ENCODE results near the gene OR2G2. TPM values are rescaled to one million over a fixed set of nuclear protein-coding genes. Genes with fewer than 3 reads are reported as not detected.

Gene OR2G2, protein sequence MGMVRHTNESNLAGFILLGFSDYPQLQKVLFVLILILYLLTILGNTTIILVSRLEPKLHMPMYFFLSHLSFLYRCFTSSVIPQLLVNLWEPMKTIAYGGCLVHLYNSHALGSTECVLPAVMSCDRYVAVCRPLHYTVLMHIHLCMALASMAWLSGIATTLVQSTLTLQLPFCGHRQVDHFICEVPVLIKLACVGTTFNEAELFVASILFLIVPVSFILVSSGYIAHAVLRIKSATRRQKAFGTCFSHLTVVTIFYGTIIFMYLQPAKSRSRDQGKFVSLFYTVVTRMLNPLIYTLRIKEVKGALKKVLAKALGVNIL
- not detected for total RNA-seq

DNA sequence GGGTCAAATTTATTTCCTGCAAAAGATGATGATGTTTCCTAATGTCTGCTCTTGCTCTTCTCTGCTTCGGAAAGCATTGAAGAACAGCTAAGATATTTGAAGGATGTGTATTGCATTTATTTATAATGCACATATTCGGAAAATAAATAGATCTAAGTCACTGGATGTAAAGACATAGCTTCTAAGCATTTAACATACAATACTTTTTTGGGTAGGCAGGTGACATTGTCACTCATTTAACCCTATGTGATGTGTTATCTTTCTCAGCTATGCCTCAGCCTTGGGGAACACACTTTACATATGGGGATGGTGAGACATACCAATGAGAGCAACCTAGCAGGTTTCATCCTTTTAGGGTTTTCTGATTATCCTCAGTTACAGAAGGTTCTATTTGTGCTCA lies at the start of gene OR2G2:
TSS of gene OR2G2 (plus strand) at position 301 of the 400 bp plus-strand sequence. CDS start at position 301, 0 bp downstream.
- Mint-ChIP-seq H3K4me3 (no peak within 1 kb of the TSS), H3K9me3 (peaks cover 5% of the 10 kb centered on the region)

DNA sequence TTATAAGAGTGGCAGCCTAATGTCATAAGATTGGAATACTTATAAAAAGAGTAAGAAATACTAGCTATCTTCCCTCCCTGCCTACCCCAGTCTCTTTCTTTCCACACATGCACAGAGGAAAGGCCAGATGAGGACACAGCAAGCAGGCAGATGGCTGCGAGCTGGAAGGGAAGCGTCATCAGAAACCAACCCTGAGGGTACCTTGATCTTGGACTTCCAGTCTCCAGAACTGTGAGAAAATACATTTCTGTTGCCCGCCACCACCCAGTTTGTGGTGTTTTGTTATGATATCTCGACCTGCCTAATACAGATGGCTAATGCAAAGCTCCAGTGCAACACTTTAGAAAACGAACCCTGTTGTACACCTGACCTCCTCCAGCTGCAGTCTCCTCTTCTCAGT lies 49.6 kb upstream of the OR2G2 start:
- no peak for ATAC-seq
- Mint-ChIP-seq H3K9me3 (no peaks in the 10 kb centered on the region), H3K4me1 (ENCODE audit: low read depth) (no peaks in the 10 kb centered on the region), H3K36me3 (ENCODE audit: insufficient read depth) (no peaks in the 10 kb centered on the region), H3K27me3 (ENCODE audit: low read depth) (peaks cover 3% of the 10 kb centered on the region), H3K4me3 (no peak overlapping the region)
- no peak for DNase-seq

More for the DNA sequence above, at the start of gene OR2G2:
- no peaks in the 10 kb centered on the region for H3K4me1 Mint-ChIP-seq (ENCODE audit: low read depth)
- DNase-seq: no peak
- no peaks in the 10 kb centered on the region for H3K36me3 Mint-ChIP-seq (ENCODE audit: insufficient read depth)
- no peak for ATAC-seq
- no peaks in the 10 kb centered on the region for H3K27me3 Mint-ChIP-seq (ENCODE audit: low read depth)

DNA sequence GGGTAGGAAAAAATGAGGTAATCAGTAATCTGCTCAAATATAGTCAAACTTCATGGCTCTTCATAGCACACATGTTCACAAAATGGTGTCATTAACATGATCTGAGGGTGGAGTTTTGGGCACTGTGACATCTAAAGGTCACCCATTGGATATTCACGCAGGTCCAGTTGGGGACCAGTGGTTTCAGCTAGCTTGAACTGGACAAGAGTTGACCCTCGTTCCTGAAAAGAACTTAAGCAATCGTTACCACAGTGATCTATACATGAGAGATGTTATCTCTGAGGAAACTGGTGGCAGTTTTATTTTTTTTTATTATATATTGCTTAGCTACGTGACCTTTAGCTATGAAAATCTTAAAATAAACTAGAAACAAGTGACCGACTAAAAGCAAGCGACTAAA lies 48.9 kb upstream of the OR2G2 start:
- peaks cover 3% of the 10 kb centered on the region for H3K27me3 Mint-ChIP-seq (ENCODE audit: low read depth)
- H3K9me3 Mint-ChIP-seq: no peaks in the 10 kb centered on the region
- no peak for ATAC-seq
- no peak for DNase-seq
- no peaks in the 10 kb centered on the region for H3K4me1 Mint-ChIP-seq (ENCODE audit: low read depth)
- H3K4me3 Mint-ChIP-seq: no peak overlapping the region
- no peaks in the 10 kb centered on the region for H3K36me3 Mint-ChIP-seq (ENCODE audit: insufficient read depth)

DNA sequence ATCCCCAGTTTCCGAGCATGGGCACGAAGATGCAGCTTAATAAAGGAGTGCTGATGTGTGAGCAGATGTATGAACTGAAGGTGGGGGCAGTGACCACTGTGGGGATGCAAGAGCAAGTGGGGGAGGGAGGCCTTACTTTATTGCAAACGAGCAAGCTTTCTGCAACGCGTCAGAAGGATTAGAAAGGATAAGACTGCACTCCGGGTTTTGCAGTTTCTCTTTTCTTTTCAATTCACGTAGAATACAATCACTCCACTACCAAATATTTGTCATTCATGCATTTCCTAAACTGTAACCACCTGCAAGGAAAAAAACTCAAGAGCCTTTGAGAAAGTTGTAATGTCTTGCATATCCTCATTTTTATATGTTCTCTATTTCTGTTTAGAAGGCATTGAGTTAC lies 47.6 kb upstream of the OR2G2 start:
- ATAC-seq (no peak), DNase-seq (no peak)
- peaks cover 3% of the 10 kb centered on the region for H3K27me3 Mint-ChIP-seq (ENCODE audit: low read depth)
- no peaks in the 10 kb centered on the region for H3K4me1 Mint-ChIP-seq (ENCODE audit: low read depth)
- no peaks in the 10 kb centered on the region for H3K36me3 Mint-ChIP-seq (ENCODE audit: insufficient read depth)
- H3K4me3 Mint-ChIP-seq: no peak overlapping the region
- no peaks in the 10 kb centered on the region for H3K9me3 Mint-ChIP-seq

DNA sequence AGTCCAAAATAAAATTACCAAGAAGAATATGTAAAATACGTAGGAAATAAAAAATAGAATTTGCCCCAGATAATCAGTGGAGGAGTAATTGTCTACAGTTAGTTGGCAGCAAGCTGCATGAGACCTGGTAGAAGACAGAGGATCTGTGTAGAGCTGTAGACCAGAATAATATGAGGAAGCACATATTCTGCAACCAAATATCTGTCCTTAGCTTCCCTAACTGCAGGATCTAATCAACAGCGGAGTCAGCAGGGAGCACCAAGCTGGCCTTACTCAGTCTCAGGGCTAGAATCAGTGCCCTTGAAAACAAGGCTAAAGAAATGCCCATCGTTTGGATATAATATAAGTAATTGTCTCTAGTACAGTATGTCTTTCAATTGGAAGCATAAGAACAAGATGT lies 45.3 kb upstream of the OR2G2 start:
- no peaks in the 10 kb centered on the region for H3K9me3 Mint-ChIP-seq
- H3K27me3 Mint-ChIP-seq (ENCODE audit: low read depth): peaks cover 8% of the 10 kb centered on the region
- no peak for ATAC-seq
- H3K36me3 Mint-ChIP-seq (ENCODE audit: insufficient read depth): no peaks in the 10 kb centered on the region
- no peaks in the 10 kb centered on the region for H3K4me1 Mint-ChIP-seq (ENCODE audit: low read depth)
- DNase-seq: no peak
- no peak overlapping the region for H3K4me3 Mint-ChIP-seq

DNA sequence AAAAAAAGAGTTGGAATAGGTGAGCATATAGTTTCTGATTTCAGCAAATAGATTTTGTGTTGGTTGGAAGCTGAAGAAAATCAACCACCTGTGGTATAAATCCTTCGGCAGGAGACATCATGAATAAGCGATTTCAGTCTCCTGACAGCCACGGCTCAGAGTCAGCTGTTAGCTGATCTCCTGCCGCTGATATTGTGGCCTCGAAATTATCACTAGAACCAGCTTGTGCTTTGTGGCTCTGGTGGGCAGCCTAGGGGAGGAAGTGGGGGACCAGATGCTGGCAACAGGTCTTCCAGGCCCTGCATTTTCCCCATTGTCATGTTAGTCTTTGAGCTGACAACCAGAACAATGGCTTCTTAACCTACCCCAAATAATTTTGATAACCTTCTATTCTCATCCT lies 40.1 kb upstream of the OR2G2 start:
- no peaks in the 10 kb centered on the region for H3K36me3 Mint-ChIP-seq (ENCODE audit: insufficient read depth)
- no peaks in the 10 kb centered on the region for H3K9me3 Mint-ChIP-seq
- peaks cover 20% of the 10 kb centered on the region for H3K27me3 Mint-ChIP-seq (ENCODE audit: low read depth)
- DNase-seq (no peak), ATAC-seq (no peak)
- H3K4me1 Mint-ChIP-seq (ENCODE audit: low read depth): peaks cover 6% of the 10 kb centered on the region
- no peak overlapping the region for H3K4me3 Mint-ChIP-seq

DNA sequence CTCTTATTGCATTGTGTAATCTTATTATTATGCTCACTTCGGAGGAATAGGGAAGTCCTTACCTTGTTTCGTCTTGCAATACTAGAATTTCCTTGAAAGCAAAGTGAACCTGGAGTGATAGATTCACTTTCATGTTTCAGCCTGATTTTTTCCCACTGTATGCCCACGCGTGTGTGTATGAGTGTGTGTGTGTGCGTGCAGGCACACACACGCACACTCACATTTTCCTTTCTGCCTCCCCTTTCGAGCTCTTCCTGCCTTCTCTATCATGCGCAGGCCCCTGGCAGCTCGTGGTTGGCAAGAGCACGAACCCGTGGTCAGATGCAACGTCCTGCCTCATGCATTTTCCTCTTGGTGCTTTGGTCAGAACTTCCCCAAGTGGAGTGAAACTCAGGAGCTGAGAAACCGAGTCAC lies 39.4 kb upstream of the OR2G2 start, which contains the start of gene GCSAML:
TSS of gene GCSAML (plus strand) at position 366 of the 414 bp plus-strand sequence. CDS start 58 bp downstream, outside the sequence.
- ATAC-seq (no peak), DNase-seq (no peak)
- no peak within 1 kb of the TSS for H3K4me3 Mint-ChIP-seq
- peaks cover 6% of the 10 kb centered on the region for H3K4me1 Mint-ChIP-seq (ENCODE audit: low read depth)
- H3K36me3 Mint-ChIP-seq (ENCODE audit: insufficient read depth): no peaks in the 10 kb centered on the region
- no peaks in the 10 kb centered on the region for H3K9me3 Mint-ChIP-seq
- H3K27me3 Mint-ChIP-seq (ENCODE audit: low read depth): peaks cover 20% of the 10 kb centered on the region

DNA sequence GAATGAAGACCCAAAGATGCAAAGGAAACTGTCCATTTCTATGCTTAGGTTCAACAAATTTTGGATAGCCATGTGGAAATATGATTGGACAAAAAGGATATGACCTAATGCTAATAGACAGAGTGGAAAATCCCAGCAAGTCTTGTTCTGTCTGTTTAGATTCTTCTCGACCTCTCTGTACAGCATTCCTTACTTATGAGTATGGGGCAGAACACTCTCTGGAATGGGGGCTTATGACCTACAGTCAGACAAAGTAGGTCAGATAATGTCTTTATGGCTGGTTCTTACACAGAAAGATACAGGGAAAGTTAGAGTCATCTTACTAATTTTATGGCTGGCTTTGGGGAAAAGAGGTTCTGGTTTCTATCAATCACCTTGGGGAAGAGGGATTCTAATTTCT lies 36.4 kb upstream of the OR2G2 start:
- H3K4me1 Mint-ChIP-seq (ENCODE audit: low read depth): peaks cover 6% of the 10 kb centered on the region
- no peak overlapping the region for H3K4me3 Mint-ChIP-seq
- no peak for ATAC-seq
- peaks cover 15% of the 10 kb centered on the region for H3K27me3 Mint-ChIP-seq (ENCODE audit: low read depth)
- H3K9me3 Mint-ChIP-seq: no peaks in the 10 kb centered on the region
- no peak for DNase-seq
- no peaks in the 10 kb centered on the region for H3K36me3 Mint-ChIP-seq (ENCODE audit: insufficient read depth)

DNA sequence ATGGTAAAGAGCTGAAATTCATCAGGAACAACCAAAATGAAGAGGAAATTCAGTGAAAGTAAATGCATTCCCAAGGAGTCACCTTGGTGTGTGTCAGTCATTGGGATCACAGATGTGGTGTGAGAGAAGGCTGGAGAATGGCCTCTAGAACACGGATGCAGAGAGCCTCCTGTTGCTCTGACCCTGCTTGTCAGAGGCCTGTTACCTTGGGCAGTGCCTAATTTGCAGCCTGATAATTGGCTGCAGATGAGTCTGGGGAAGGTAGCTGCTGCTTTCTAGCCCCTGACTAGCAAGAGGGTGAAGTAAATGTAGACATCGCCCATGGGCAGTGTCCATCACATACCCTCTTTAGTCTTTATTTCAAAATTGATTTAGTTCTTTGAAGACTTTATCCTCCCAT lies 35.9 kb upstream of the OR2G2 start:
- Mint-ChIP-seq H3K36me3 (ENCODE audit: insufficient read depth) (no peaks in the 10 kb centered on the region), H3K4me1 (ENCODE audit: low read depth) (peaks cover 6% of the 10 kb centered on the region), H3K4me3 (no peak overlapping the region), H3K9me3 (no peaks in the 10 kb centered on the region), H3K27me3 (ENCODE audit: low read depth) (peaks cover 15% of the 10 kb centered on the region)
- DNase-seq (no peak), ATAC-seq (no peak)

DNA sequence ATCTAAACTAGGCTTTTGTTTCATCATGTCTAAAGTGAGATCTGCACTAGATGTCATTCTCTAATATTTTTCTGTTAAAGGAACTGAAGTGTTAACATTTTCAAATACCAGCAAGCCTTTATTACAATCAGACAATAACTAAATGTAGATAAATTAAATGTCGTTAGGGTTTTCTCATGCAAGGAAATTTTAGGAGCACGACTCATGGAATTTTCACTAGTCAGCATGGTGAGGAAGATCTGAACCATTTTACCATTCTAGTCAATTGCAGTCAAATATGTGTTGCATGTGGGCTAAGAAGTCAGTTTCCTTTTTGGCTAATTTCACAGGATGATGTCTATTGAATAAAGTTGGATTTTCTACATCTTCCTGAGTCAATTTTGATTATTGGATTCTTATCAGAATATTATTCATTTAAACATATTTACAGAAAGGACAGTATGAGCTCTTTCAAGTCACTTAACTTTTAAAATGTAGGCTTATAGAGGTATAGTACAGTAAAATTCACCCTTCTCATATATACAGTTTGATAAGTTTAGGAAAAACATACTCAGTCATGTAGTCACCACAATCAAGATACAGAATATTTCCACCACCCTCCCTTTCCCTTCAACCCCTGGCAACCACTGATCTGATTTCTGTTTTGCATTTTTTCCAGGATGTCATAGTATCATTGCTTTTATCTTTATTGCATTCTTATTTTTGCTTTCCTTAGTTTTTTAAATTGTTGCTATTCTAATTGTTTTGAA lies 30.1 kb upstream of the OR2G2 start:
- ATAC-seq: no peak
- peaks cover 5% of the 10 kb centered on the region for H3K27me3 Mint-ChIP-seq (ENCODE audit: low read depth)
- no peaks in the 10 kb centered on the region for H3K4me1 Mint-ChIP-seq (ENCODE audit: low read depth)
- no peak overlapping the region for H3K4me3 Mint-ChIP-seq
- no peaks in the 10 kb centered on the region for H3K36me3 Mint-ChIP-seq (ENCODE audit: insufficient read depth)
- DNase-seq: no peak
- H3K9me3 Mint-ChIP-seq: no peaks in the 10 kb centered on the region

DNA sequence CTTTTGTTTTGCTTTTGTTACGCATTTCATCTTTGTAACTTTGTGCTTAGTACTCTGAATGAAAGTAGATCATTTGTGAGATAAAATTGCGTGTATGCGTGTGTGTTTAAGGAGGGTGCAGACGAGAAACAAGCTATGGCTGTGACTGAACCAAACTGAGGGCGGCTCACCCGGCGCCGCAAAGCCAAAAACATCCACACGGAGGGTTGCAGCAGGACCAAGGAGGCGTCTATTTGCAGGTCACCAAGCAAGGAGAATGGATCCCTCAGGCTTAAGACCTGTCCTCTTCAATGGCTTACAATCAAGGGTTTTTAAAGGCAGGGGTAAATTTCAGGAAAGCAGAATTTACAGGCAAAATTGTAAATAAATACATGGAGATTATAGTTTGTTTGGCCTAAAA lies 26.4 kb upstream of the OR2G2 start:
- Mint-ChIP-seq H3K27me3 (ENCODE audit: low read depth) (peaks cover 5% of the 10 kb centered on the region), H3K9me3 (no peaks in the 10 kb centered on the region)
- ATAC-seq: no peak

DNA sequence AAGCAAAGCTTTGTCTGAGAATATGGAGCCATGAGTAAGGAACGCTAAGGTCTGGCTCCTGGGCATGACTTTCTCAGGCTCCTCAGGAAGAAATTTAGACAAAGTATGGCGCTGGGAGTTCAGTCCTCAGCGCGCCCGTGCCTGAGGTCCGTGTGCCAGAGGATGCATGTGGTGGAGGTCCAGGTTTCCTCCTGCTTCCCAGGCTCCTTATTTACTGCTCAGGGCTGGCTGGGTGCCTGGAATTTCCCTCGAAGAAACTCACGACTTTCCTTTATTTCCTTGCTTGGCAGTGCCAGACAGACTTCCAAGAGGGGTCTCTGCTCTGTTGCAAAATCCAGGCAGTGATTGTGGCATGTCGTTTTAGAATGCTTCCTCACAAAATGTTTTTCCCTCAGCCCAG lies 26.0 kb upstream of the OR2G2 start:
- no peak for DNase-seq
- Mint-ChIP-seq H3K4me3 (no peak overlapping the region), H3K36me3 (ENCODE audit: insufficient read depth) (no peaks in the 10 kb centered on the region), H3K9me3 (no peaks in the 10 kb centered on the region), H3K27me3 (ENCODE audit: low read depth) (peaks cover 5% of the 10 kb centered on the region), H3K4me1 (ENCODE audit: low read depth) (no peaks in the 10 kb centered on the region)
- ATAC-seq: no peak

More for the DNA sequence above, 26.4 kb upstream of the OR2G2 start:
- Mint-ChIP-seq H3K4me3 (no peak overlapping the region), H3K4me1 (ENCODE audit: low read depth) (no peaks in the 10 kb centered on the region), H3K36me3 (ENCODE audit: insufficient read depth) (no peaks in the 10 kb centered on the region)
- no peak for DNase-seq

DNA sequence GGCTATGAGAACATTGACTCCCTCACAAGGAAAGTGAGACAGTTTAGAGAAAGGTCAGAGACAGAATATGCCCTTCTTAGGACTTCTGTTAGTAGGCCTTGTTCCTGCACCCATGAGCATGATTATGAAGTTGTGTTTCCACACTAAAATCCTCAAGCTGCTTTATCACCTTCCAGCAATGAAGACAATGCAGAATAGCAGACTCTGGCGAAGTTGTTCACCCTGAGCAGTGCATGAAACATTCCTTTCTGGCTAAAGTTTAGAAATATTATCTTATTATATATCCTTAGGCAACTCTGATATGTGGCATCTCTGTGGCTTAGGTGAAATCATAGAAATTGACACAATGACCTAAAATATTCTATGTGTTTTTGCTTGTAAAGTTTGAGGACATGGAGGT lies 13.9 kb upstream of the OR2G2 start:
- H3K36me3 Mint-ChIP-seq (ENCODE audit: insufficient read depth): peaks cover 3% of the 10 kb centered on the region
- no peak for ATAC-seq
- no peak for DNase-seq
- peaks cover 15% of the 10 kb centered on the region for H3K9me3 Mint-ChIP-seq
- H3K4me3 Mint-ChIP-seq: no peak overlapping the region
- H3K4me1 Mint-ChIP-seq (ENCODE audit: low read depth): no peaks in the 10 kb centered on the region
- peaks cover 15% of the 10 kb centered on the region for H3K27me3 Mint-ChIP-seq (ENCODE audit: low read depth)

DNA sequence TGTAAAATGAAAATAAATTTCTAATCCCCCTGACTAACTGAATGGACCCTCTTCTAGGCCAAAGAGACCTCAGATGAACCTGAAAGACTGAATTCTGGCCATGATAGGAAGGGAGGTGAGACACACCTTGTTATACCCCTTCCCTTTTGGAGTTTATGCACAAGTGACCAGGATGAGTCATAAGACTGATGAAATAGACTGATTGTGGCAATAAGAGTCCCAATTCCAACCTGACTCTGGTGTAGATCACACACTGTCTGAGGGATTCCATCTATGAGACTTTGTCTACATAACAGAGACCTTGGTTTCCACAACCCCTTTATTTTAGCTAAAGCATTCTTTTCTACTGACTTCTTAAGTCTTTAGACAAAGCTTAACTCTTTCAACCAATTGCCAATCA lies 13.5 kb upstream of the OR2G2 start:
- Mint-ChIP-seq H3K4me1 (ENCODE audit: low read depth) (no peaks in the 10 kb centered on the region), H3K36me3 (ENCODE audit: insufficient read depth) (peaks cover 3% of the 10 kb centered on the region), H3K9me3 (peaks cover 14% of the 10 kb centered on the region), H3K27me3 (ENCODE audit: low read depth) (peaks cover 15% of the 10 kb centered on the region), H3K4me3 (no peak overlapping the region)
- ATAC-seq (no peak), DNase-seq (no peak)

DNA sequence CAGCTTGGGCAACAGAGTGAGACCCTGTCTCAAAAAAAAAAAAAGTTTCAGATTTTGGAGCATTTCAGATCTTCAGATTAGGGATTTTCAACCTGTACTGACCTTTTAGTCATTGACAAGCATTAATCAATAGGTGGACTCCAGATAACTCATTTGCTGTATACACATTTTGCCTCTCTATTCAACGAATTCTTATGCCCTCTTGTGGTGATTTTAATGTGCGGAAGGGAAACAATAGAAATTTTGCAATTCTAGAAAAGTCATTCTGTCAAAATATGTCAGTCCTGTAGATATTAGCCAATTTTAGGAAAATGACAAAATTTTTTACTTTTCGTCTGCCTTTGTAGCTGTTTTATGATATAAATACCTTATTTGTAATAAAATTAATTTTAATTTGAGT lies 11.6 kb upstream of the OR2G2 start:
- ATAC-seq (no peak), DNase-seq (no peak)
- H3K9me3 Mint-ChIP-seq: no peaks in the 10 kb centered on the region
- no peak overlapping the region for H3K4me3 Mint-ChIP-seq
- no peaks in the 10 kb centered on the region for H3K4me1 Mint-ChIP-seq (ENCODE audit: low read depth)
- H3K27me3 Mint-ChIP-seq (ENCODE audit: low read depth): peaks cover 16% of the 10 kb centered on the region
- no peaks in the 10 kb centered on the region for H3K36me3 Mint-ChIP-seq (ENCODE audit: insufficient read depth)

Measured in activated T-cell treated with anti-CD3 and anti-CD28 coated beads, Interleukin-2, amount 50 U/mL, for 4 hours (primary cell).